Trophoblast cell (in vitro differentiated cells and primary cell): Measurements from ENCODE around the gene MON2.
A peak's percentile ranks its signal among the peaks of the same experiment; 100 is the strongest.

Source experiments
- DNase-seq, 2 donors: peaks; one replicate each; pipeline ENCODE4 v3.0.0-alpha.2; 2016
- H2AFZ ChIP-seq: 2 replicates; pipeline ENCODE4 v1.6.1; 2013; ENCODE audit warnings: low read length, moderate library complexity, mild to moderate bottlenecking; ENCODE audit not compliant: insufficient read depth, poor library complexity
- H2AK5ac ChIP-seq: 2 replicates; pipeline ENCODE4 v1.6.1; 2013; ENCODE audit warnings: mild to moderate bottlenecking, low read length
- H2BK120ac ChIP-seq: 2 replicates; pipeline ENCODE4 v1.6.1; 2013; ENCODE audit warnings: low read length, mild to moderate bottlenecking, moderate library complexity; ENCODE audit not compliant: insufficient read depth, poor library complexity
- H2BK12ac ChIP-seq: 2 replicates; pipeline ENCODE4 v1.6.1; 2013; ENCODE audit warnings: mild to moderate bottlenecking, low read length, moderate library complexity
- H2BK5ac ChIP-seq: 2 replicates; pipeline ENCODE4 v1.6.1; 2013; ENCODE audit warnings: low read length, low read depth, moderate library complexity, mild to moderate bottlenecking; ENCODE audit not compliant: poor library complexity
- H3K14ac ChIP-seq: 2 replicates; pipeline ENCODE4 v1.6.1; 2013; ENCODE audit warnings: mild to moderate bottlenecking, low read length
- H3K18ac ChIP-seq: 2 replicates; pipeline ENCODE4 v1.6.1; 2013; ENCODE audit warnings: mild to moderate bottlenecking, low read length
- H3K23ac ChIP-seq: 2 replicates; pipeline ENCODE4 v1.6.1; 2013; ENCODE audit warnings: low read length
- H3K27ac ChIP-seq: 2 replicates; pipeline ENCODE4 v1.5.1; 2013; ENCODE audit warnings: low read depth, mild to moderate bottlenecking, inconsistent platforms, low read length, moderate library complexity
- H3K27me3 ChIP-seq: 2 replicates; pipeline ENCODE4 v1.6.1; 2013; ENCODE audit warnings: inconsistent platforms, mild to moderate bottlenecking, low read length, moderate library complexity; ENCODE audit not compliant: insufficient read depth
- H3K36me3 ChIP-seq, 2 experiments: 1 replicate in 1 of 2; 2 replicates in 1 of 2; pipeline ENCODE4 v1.6.1; 2013; ENCODE audit warnings: low read length in 2 of 2, mild to moderate bottlenecking in 2 of 2, moderate library complexity in 1 of 2; ENCODE audit not compliant: insufficient read depth in 2 of 2, control insufficient read depth in 1 of 2
- H3K4ac ChIP-seq: 2 replicates; pipeline ENCODE4 v1.6.1; 2013; ENCODE audit warnings: low read depth, mild to moderate bottlenecking, low read length, moderate library complexity
- H3K4me1 ChIP-seq, 2 experiments: 1 replicate in 1 of 2; 2 replicates in 1 of 2; pipeline ENCODE4 v1.6.1; 2013; ENCODE audit warnings: low read length in 2 of 2, mild to moderate bottlenecking in 2 of 2, moderate library complexity in 1 of 2; ENCODE audit not compliant: insufficient read depth in 2 of 2, control insufficient read depth in 1 of 2
- H3K4me2 ChIP-seq: 2 replicates; pipeline ENCODE4 v1.6.1; 2013; ENCODE audit warnings: inconsistent platforms, mild to moderate bottlenecking, low read length, moderate library complexity
- H3K4me3 ChIP-seq: 2 replicates; pipeline ENCODE4 v1.5.1; 2013; ENCODE audit warnings: mild to moderate bottlenecking, low read depth, low read length, inconsistent platforms
- H3K79me1 ChIP-seq: one replicate; pipeline ENCODE4 v1.6.1; 2013; ENCODE audit warnings: low read length
- H3K79me2 ChIP-seq: 2 replicates; pipeline ENCODE4 v1.6.1; 2013; ENCODE audit warnings: low read length, mild to moderate bottlenecking; ENCODE audit not compliant: control insufficient read depth, insufficient read depth, poor library complexity
- H3K9ac ChIP-seq: 2 replicates; pipeline ENCODE4 v1.6.1; 2013; ENCODE audit warnings: mild to moderate bottlenecking, low read length
- H3K9me3 ChIP-seq: 2 replicates; pipeline ENCODE4 v1.6.1; 2013; ENCODE audit warnings: low read depth, mild to moderate bottlenecking, control low read depth, inconsistent platforms, low read length; ENCODE audit not compliant: insufficient read depth
- H4K12ac ChIP-seq: 2 replicates; pipeline ENCODE4 v1.6.1; 2013; ENCODE audit warnings: low read depth, mild to moderate bottlenecking, low read length, moderate library complexity
- H4K8ac ChIP-seq: 2 replicates; pipeline ENCODE4 v1.6.1; 2013; ENCODE audit warnings: low read depth, mild to moderate bottlenecking, low read length, moderate library complexity
- H4K91ac ChIP-seq: one replicate; pipeline ENCODE4 v1.6.1; 2013; ENCODE audit warnings: low read depth, mild to moderate bottlenecking, low read length, moderate library complexity
- WGBS: extraction: QIAGEN DNeasy Blood & Tissue Kit; methylation state at CpG from one replicate; pipeline ENCODE4 v1.1.7; 2013; ENCODE audit warnings: missing lambda C conversion rate; ENCODE audit not compliant: insufficient read length, insufficient coverage; ENCODE audit errors: extremely low coverage; 5-methylcytosine and 5-hydroxymethylcytosine counted together

MON2 gene

GRCh38 chr12:62468935-62469334 is 2.3 kb downstream of the MON2 start:
- Histone ChIP-seq H4K91ac (no peak overlapping the region), H3K4me1 (peaks cover 0 to 4% of the 10 kb centered on the region in 2 experiments), H3K79me1 (peaks cover 4% of the 10 kb centered on the region), H2BK5ac (no peak overlapping the region), H3K27me3 (no peaks in the 10 kb centered on the region), H4K12ac (peak overlapping the region; percentile 62), H2BK12ac (no peak overlapping the region), H3K9ac (no peak overlapping the region), H4K8ac (no peak overlapping the region), H2AK5ac (no peak overlapping the region), H3K4me3 (no peak overlapping the region), H3K9me3 (no peaks in the 10 kb centered on the region), H3K23ac (no peak overlapping the region), H3K36me3 (peaks cover 0 to 5% of the 10 kb centered on the region in 2 experiments), H2BK120ac (no peak overlapping the region), H3K4me2 (no peak overlapping the region), H3K4ac (peak overlapping the region; percentile 79), H3K14ac (no peak overlapping the region), H2AFZ (no peak overlapping the region), H3K18ac (peak overlapping the region; percentile 45), H3K79me2 (peaks cover 12% of the 10 kb centered on the region), H3K27ac (no peak overlapping the region)
- DNase-seq: no peak
- WGBS: no CpG with 5 or more reads among the region's 8 CpGs

DNA sequence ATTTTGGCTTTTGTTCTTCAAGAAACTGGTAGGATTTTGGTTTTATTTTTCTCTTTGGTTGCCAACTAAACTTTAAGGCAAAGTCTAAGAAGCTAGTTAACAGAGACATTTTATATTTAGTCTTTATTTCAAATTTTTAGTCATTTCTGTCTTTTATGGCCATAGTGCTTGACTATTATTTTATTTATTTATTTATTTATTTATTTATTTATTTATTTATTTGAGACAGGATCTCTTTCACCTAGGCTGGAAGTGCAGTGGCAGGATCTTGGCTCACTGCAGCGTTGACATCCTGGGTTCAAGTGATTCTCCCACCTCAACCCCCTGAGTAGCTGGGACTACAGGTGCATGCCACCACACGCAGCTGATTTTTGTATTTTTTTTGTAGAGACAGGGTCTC is 3.1 kb downstream of the MON2 start:
- H4K8ac ChIP-seq: no peak overlapping the region
- no peak overlapping the region for H3K18ac ChIP-seq
- H3K27ac ChIP-seq: no peak overlapping the region
- no peak overlapping the region for H2AFZ ChIP-seq
- peaks cover 0 to 7% of the 10 kb centered on the region in 2 experiments for H3K36me3 ChIP-seq
- H3K23ac ChIP-seq: no peak overlapping the region
- H3K4ac ChIP-seq: no peak overlapping the region
- H3K27me3 ChIP-seq: no peaks in the 10 kb centered on the region
- WGBS: no CpG with 5 or more reads among the region's 2 CpGs
- H3K79me1 ChIP-seq: peaks cover 4% of the 10 kb centered on the region
- no peak overlapping the region for H3K4me3 ChIP-seq
- no peak overlapping the region for H4K91ac ChIP-seq
- H3K4me1 ChIP-seq: peaks cover 0 to 4% of the 10 kb centered on the region in 2 experiments
- peaks cover 12% of the 10 kb centered on the region for H3K79me2 ChIP-seq
- H2AK5ac ChIP-seq: no peak overlapping the region
- H3K14ac ChIP-seq: no peak overlapping the region
- no peak overlapping the region for H2BK12ac ChIP-seq
- no peak for DNase-seq
- H2BK5ac ChIP-seq: no peak overlapping the region
- H4K12ac ChIP-seq: no peak overlapping the region
- H3K9ac ChIP-seq: no peak overlapping the region
- H3K4me2 ChIP-seq: no peak overlapping the region
- no peaks in the 10 kb centered on the region for H3K9me3 ChIP-seq
- no peak overlapping the region for H2BK120ac ChIP-seq

GRCh38 chr12:62471734-62472133 is 5.1 kb downstream of the MON2 start:
- no peak overlapping the region for H3K14ac ChIP-seq
- whole genome bisulfite sequencing: no CpG with 5 or more reads among the region's 4 CpGs
- DNase-seq: no peak

GRCh38 chr12:62472472-62472871 is 5.8 kb downstream of the MON2 start:
- H3K4me1 ChIP-seq: peaks cover 0 to 4% of the 10 kb centered on the region in 2 experiments
- no peak for DNase-seq
- no peak overlapping the region for H3K4me2 ChIP-seq
- no peak overlapping the region for H3K14ac ChIP-seq
- no peak overlapping the region for H3K4ac ChIP-seq
- no peak overlapping the region for H3K23ac ChIP-seq
- H3K9me3 ChIP-seq: no peaks in the 10 kb centered on the region
- no peak overlapping the region for H2BK12ac ChIP-seq
- H4K91ac ChIP-seq: no peak overlapping the region
- peaks cover 4% of the 10 kb centered on the region for H3K79me2 ChIP-seq
- H3K27ac ChIP-seq: no peak overlapping the region
- H2BK120ac ChIP-seq: no peak overlapping the region
- H3K4me3 ChIP-seq: no peak overlapping the region
- H3K18ac ChIP-seq: no peak overlapping the region
- H3K36me3 ChIP-seq: peaks cover 0 to 9% of the 10 kb centered on the region in 2 experiments
- no peak overlapping the region for H4K12ac ChIP-seq
- H4K8ac ChIP-seq: no peak overlapping the region
- H2AFZ ChIP-seq: no peak overlapping the region
- no peaks in the 10 kb centered on the region for H3K79me1 ChIP-seq
- no peak overlapping the region for H2BK5ac ChIP-seq
- no CpG with 5 or more reads among the region's 3 CpGs for WGBS
- no peaks in the 10 kb centered on the region for H3K27me3 ChIP-seq
- no peak overlapping the region for H2AK5ac ChIP-seq
- no peak overlapping the region for H3K9ac ChIP-seq

More at GRCh38 chr12:62471734-62472133, 5.1 kb downstream of the MON2 start:
- Histone ChIP-seq H3K23ac (no peak overlapping the region), H3K4ac (no peak overlapping the region), H3K27ac (no peak overlapping the region), H4K8ac (no peak overlapping the region), H2BK5ac (no peak overlapping the region), H3K4me3 (no peak overlapping the region), H3K4me2 (no peak overlapping the region), H3K9ac (no peak overlapping the region), H3K36me3 (peaks cover 0 to 7% of the 10 kb centered on the region in 2 experiments), H3K9me3 (no peaks in the 10 kb centered on the region), H3K79me2 (peaks cover 12% of the 10 kb centered on the region), H3K4me1 (peaks cover 0 to 4% of the 10 kb centered on the region in 2 experiments), H2BK12ac (no peak overlapping the region), H2BK120ac (no peak overlapping the region), H2AFZ (no peak overlapping the region), H2AK5ac (no peak overlapping the region), H4K91ac (no peak overlapping the region), H3K79me1 (peaks cover 4% of the 10 kb centered on the region), H3K18ac (no peak overlapping the region), H3K27me3 (no peaks in the 10 kb centered on the region), H4K12ac (no peak overlapping the region)
